Esophagus squamous epithelium (tissue), 5 donors: ENCODE results near the gene PPP3CA. TPM values are rescaled to one million over a fixed set of nuclear protein-coding genes. Genes with fewer than 3 reads are reported as not detected.

ENCODE experiments used
- DNase-seq: peaks from one replicate; lab custom pipeline; 2025; lab: John Stamatoyannopoulos, UW
- H3K27ac ChIP-seq, 4 donors: fragments of 200-600 bp; sonication (generic); one replicate each; pipeline ENCODE4 v1.5.1; 2016 to 2019; ENCODE audit warnings: mild to moderate bottlenecking in 1 of 4
- H3K27me3 ChIP-seq, 4 donors: fragments of 200-600 bp; sonication (generic); 1 replicate in 3 of 4; 2 replicates in 1 of 4; pipeline versions ENCODE4 v1.5.1 to v1.6.0; 2017 to 2021; ENCODE audit warnings: antibody characterized with exemption in 1 of 4
- H3K36me3 ChIP-seq, 3 donors: fragments of 200-600 bp; sonication (generic); one replicate each; pipeline ENCODE4 v1.5.1; 2016 to 2019
- H3K4me1 ChIP-seq, 3 donors: fragments of 200-600 bp; sonication (generic); one replicate each; pipeline ENCODE4 v1.5.1; 2017 to 2019
- H3K4me3 ChIP-seq, 4 donors: fragments of 200-600 bp; sonication (generic); 1 replicate in 3 of 4; 2 replicates in 1 of 4; pipeline ENCODE4 v1.5.1; 2016 to 2019; ENCODE audit warnings: mild to moderate bottlenecking in 2 of 4, moderate library complexity in 1 of 4
- H3K9me3 ChIP-seq, 3 donors: fragments of 200-600 bp; sonication (generic); one replicate each; pipeline ENCODE4 v1.5.1; 2016 to 2019
- CTCF ChIP-seq, 6 experiments: fragments of 450-650 bp in 4 of 6; fragments of 200-600 bp in 2 of 6; sonication (generic) in 2 of 6; IDR thresholded peaks; one replicate each; pipeline ENCODE4 v1.5.1; 2016 to 2019; ENCODE audit warnings: antibody characterized with exemption in 6 of 6, mild to moderate bottlenecking in 4 of 6, moderate library complexity in 4 of 6
- POLR2A ChIP-seq, 4 donors: fragments of 450-650 bp; IDR thresholded peaks; one replicate each; pipeline ENCODE4 v1.6.1; 2017; ENCODE audit warnings: antibody characterized with exemption in 4 of 4, mild to moderate bottlenecking in 4 of 4, moderate library complexity in 3 of 4
- WGBS, 2 donors: methylation state at CpG; one replicate each; pipeline ENCODE4 v1.1.5; 2018; 5-methylcytosine and 5-hydroxymethylcytosine counted together
- intact Hi-C: fragments of 100-400 bp; cut with DNase I; formaldehyde crosslinking; loops from one replicate; pipeline ENCODE4 v1.15.0; 2022
- total RNA-seq, 4 donors: library from RNA; depleted of rRNA; stranded (reverse); fragments of >200 nt; gene quantifications; one replicate each; pipeline ENCODE4 v1.1.0, GENCODE V29; 2016
- donor health status: DM: yes; HTN: yes; CAD: no.

Gene PPP3CA
- total RNA-seq, 4 donors from 2014 or later: 13.3 to 25.7 (median 17.5) TPM

- Histone ChIP-seq H3K27ac (no peak overlapping the region), H3K36me3 (peaks cover 0 to 14% (median 0%) of the 10 kb centered on the region in 3 donors), H3K4me3 (no peak overlapping the region), H3K4me1 (no peaks in the 10 kb centered on the region), H3K27me3 (no peaks in the 10 kb centered on the region), H3K9me3 (no peaks in the 10 kb centered on the region)
- TF ChIP-seq POLR2A (IDR thresholded peaks at IDR 0.05): no peak
- 66 to 73% methylated on average over 3 of the region's 3 CpGs for WGBS, 2 donors
- intact Hi-C loops: no loop called here
- no peak for DNase-seq
Measured at GRCh38 chr4:101081695-101082369, 265.5 kb downstream of the PPP3CA start.

- TF ChIP-seq CTCF (IDR thresholded peaks at IDR 0.05): no peak
- TF ChIP-seq POLR2A (IDR thresholded peaks at IDR 0.05): no peak
- Histone ChIP-seq H3K4me3 (no peak overlapping the region), H3K4me1 (no peaks in the 10 kb centered on the region), H3K36me3 (peaks cover 0 to 14% (median 0%) of the 10 kb centered on the region in 3 donors), H3K9me3 (no peaks in the 10 kb centered on the region), H3K27ac (no peak overlapping the region), H3K27me3 (no peaks in the 10 kb centered on the region)
- no peak for DNase-seq
- intact Hi-C loops: no loop called here
Measured at GRCh38 chr4:101081166-101081565, 266.2 kb downstream of the PPP3CA start.

GRCh38 chr4:101078950-101079349 is 268.4 kb downstream of the PPP3CA start:
- Histone ChIP-seq H3K4me3 (no peak overlapping the region), H3K27me3 (no peaks in the 10 kb centered on the region), H3K4me1 (no peaks in the 10 kb centered on the region), H3K36me3 (peaks cover 0 to 14% (median 0%) of the 10 kb centered on the region in 3 donors), H3K9me3 (no peaks in the 10 kb centered on the region), H3K27ac (no peak overlapping the region)
- WGBS, 2 donors: 100% methylated on average over 1 to 2 of the region's 2 CpGs
- no peak for DNase-seq
- intact Hi-C loops: no loop called here
- no peak for TF ChIP-seq CTCF (IDR thresholded peaks at IDR 0.05)
- no peak for TF ChIP-seq POLR2A (IDR thresholded peaks at IDR 0.05)

- DNase-seq: no peak
- H3K27me3 ChIP-seq: no peaks in the 10 kb centered on the region
- TF ChIP-seq POLR2A (IDR thresholded peaks at IDR 0.05) (no peak), CTCF (IDR thresholded peaks at IDR 0.05) (no peak)
- H3K27ac ChIP-seq: no peak overlapping the region
- H3K36me3 ChIP-seq: peaks cover 0 to 8% (median 0%) of the 10 kb centered on the region in 3 donors
- no peaks in the 10 kb centered on the region for H3K4me1 ChIP-seq
- no peaks in the 10 kb centered on the region for H3K9me3 ChIP-seq
- intact Hi-C loops: no loop called here
- no peak overlapping the region for H3K4me3 ChIP-seq
- WGBS, 2 donors: 90 to 95% methylated on average over 1 of the region's 1 CpG
Measured at GRCh38 chr4:101076032-101076431, 271.3 kb downstream of the PPP3CA start.

GRCh38 chr4:101075536-101075935 is 271.8 kb downstream of the PPP3CA start:
- 100% methylated on average over 1 of the region's 1 CpG for WGBS, 2 donors
- H3K27ac ChIP-seq: no peak overlapping the region
- intact Hi-C loops: no loop called here
- TF ChIP-seq CTCF (IDR thresholded peaks at IDR 0.05) (no peak), POLR2A (IDR thresholded peaks at IDR 0.05) (no peak)
- H3K9me3 ChIP-seq: no peaks in the 10 kb centered on the region
- no peaks in the 10 kb centered on the region for H3K27me3 ChIP-seq
- H3K4me1 ChIP-seq: no peaks in the 10 kb centered on the region
- no peak overlapping the region for H3K4me3 ChIP-seq
- no peak for DNase-seq
- peaks cover 0 to 8% (median 0%) of the 10 kb centered on the region in 3 donors for H3K36me3 ChIP-seq
